HCEC 1CT (cell line): ENCODE results near the gene CILP2.

Experiments used
- DNase-seq: peaks from one replicate; pipeline ENCODE4 v3.0.0-alpha.2; 2017

Gene CILP2

DNA sequence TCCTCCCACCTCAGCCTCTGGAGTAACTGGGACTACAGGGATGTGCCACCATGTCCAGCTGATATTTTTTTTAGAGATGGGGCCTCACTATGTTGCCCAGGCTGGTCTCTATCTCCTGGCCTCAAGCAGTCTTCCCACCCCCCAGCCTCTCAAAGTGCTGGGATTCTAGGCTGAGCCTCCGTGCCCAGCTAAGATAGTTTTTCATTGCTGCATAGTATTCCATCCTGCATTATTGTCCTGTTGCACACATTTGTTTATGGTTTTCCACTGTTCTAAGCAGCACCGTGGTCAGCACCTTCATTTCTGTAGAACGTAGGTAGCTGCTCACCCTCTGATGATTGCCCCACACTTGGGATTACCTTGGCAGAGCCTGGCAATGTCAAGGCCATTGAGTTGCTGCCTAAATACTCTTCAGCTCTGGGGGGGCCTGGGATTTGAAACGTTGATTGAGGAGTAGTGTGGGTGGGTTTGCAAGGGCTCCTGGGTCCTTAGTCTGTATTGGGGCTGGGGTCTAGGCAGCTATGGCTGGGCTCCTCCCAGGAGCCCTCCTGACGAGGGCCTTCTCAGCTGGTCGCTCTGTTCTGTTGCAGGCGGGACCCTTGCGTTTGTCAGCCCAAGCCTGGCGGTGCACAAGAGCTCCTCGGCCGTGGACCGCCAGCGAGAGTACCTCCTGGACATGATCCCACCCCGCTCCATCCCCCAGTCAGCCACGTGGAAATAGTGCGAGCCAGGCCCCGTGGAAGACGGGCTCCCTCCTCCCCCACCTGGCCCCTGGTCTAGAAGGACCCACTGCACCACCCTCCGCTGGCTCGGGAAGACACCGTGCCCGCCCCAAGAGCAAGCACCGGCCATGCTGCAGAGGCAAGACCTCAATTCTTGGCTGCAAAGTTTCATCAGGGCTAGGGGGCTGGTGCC, 33.1 kb upstream of the CILP2 start:
- DNase-seq: no peak

DNA sequence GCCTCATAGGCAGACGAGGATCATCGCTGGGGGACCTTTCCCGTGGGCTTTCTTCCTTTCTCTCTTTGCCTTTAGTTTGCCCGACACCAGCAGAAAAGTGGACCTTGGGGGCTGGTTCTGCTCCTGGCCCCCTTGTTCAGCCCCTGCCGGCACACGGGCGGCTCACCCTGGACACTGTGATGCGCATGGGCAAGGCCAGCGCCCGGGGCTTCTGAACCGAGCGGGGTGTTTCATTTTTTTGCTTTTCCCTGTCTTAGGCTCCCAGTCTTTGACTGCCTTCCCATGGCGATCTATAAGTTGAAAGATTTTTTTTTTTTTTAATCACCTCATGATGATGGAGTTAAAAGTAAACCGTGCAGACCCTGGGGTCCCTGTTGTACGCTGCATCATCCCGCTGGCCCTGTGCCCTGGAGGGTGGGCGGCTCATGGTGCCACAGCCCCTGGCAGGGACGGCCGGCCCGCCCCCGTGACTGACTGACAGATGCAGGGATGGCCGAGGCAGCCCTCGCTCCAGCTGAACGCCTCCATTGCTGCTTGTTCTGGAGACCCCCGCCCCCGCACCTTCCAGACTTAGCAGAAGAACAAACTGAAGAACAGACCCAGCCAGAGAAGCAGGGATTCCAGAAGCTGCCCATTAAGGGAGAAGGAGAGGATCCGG, 32.3 kb upstream of the CILP2 start:
- DNase-seq: no peak

DNA sequence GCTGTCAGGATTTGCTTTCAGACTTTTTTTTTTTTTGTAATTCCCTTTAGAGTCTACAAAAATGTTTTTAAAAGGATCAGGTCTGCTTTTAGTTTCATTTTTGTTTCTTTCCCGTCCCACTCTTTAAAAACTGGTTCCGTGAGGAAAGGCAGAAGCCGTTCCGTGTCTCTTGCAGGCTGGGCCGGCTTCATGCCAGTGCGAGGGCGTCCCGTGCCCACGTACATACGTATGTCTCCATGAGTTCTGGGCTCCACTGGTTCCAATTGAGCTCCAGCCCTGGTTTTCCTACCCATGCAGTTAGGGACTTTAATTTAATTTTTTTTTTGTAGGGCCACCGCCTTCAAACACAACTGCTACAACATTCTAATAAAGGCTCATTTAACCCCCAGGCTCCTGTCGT, 31.5 kb upstream of the CILP2 start:
- no peak for DNase-seq

DNA sequence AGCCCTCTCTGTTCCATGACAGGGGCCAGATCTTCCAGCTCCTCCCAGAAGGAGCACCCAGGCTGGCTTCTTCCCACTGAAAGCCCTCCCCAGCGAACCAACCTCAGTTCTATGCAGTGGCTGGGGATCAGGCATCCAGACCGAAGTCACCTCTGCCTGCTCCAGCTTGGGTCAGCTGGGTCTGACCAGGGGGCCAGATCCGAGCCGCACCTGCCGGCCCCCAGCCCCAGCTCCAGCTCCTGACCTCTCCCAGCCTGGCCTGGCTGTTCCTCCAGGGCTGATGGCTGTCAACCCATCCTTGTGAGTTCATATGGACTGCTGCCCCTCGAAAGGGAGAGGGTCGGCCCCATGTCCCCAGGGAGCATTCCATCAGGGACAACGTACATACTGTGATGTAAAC, 30.7 kb upstream of the CILP2 start:
- no peak for DNase-seq

DNA sequence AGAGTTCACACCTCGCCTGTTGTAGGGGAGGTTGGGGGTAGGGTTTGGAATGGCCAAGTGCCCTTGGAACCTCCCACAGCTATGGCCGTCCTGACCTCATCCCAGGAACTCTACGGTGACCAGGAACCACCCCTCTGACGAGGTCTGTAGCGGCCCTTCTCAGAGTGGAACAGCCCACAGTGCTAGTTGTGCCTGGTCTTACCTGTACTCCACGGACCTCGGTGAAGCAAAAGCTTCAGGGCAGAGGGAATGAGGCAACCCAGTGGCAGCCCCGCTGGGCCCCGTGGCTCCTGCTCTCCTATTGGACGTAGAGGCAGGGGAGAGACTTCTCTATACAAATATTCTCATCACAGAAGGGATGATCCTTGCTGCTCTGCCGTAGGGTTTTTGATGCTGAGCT, 29.8 kb upstream of the CILP2 start:
- no peak for DNase-seq

DNA sequence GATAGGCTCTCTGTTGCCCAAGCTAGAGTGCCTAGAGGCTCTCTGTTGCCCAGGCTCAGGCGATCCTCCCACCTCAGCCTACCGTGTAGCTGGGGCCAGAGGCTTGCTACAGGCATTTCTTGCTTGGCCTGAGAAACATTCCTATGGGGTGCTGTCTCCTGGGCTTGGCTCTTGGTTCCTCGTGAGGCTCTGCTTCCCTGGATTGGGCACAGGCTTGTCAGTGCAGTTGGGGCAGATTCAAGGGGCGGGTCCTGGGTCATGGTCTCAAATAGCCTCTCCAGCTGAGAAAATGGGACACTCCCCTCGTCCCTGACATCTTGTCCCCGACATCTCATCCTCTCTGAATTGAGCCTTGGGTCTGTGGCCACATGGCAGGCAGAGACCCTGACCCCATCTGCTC, 27.6 kb upstream of the CILP2 start:
- no peak for DNase-seq

DNA sequence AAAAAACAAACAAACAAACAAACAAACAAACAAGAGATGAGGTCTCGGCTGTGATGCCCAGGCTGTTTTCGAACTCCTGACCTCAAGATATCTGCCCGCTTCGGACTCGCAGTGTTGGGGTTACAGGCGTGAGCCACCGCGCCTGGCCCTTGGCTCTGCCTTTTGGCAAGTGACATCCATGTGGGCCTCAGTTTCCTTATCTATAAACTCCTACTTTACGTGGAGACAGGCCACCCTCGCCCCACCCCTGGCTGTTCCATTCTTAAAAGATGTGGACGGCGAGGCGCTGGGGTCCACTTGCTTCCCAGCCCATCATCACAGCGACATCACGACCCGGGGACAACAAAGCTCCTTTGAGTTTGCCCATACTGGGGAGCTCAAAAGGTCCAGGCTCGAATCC, 24.4 kb upstream of the CILP2 start:
- DNase-seq: no peak

DNA sequence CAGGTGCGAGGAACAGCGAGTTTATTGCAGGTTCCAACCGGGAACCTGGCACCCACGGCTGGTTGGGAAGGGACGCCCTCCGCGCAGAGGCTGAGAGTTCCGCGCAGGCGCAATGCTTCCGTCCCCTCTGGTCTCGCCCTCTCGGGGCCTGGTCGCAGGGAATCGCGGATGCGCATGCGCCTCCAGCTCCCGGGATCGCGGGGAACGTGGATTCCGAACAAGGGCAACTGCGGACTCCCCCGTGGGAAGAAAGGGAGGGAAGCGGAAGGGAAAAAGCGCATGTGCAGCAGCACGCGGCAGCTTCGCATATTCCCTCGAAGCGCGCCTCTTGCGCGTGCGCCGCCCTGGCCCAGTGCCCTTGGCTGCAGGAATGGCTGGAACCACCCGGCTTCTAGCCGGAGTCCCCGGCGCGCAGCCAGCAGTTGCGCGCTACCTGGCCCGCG, 23.8 kb upstream of the CILP2 start:
- no peak for DNase-seq

DNA sequence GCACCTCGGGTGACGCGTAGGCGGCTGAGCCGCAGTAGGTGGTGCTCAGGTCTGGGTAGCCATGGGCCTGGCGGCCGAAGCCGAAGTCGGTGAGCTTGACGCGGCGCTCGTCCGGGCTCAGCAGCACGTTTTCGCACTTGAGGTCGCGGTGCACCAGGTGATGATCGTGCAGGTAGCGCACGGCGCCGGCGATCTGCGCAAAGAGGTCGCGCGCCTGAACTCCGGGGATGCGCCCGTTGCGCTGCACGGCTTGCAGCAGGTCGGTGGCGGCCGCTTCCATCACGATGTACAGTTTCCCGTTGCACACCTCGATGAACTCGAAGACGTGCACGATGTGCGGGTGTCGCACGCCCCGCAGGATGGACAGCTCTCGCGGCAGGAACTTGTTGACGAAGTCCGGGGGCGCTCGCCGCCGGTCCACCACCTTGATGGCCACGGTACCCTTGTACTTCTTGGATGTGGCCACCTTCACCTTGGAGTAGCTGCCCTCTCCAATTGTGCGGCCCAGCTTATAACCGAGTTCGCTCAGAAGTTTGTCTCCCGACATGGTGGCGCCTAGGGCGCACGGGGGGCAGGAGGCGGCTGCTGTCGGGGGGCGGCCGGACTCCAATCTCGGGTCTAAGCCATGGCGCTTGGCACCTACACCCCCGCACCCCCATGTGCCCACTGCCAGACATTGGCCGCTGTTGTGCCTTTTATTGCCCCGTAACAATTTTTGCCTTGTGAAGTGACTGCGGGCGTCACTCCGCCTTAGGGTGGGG, 23.0 kb upstream of the CILP2 start, which contains the start of gene TSSK6:
TSSK6 (minus strand) TSS at position 668 of the 761 bp plus-strand sequence; CDS start at position 547, 121 bp downstream.
- no peak for DNase-seq

DNA sequence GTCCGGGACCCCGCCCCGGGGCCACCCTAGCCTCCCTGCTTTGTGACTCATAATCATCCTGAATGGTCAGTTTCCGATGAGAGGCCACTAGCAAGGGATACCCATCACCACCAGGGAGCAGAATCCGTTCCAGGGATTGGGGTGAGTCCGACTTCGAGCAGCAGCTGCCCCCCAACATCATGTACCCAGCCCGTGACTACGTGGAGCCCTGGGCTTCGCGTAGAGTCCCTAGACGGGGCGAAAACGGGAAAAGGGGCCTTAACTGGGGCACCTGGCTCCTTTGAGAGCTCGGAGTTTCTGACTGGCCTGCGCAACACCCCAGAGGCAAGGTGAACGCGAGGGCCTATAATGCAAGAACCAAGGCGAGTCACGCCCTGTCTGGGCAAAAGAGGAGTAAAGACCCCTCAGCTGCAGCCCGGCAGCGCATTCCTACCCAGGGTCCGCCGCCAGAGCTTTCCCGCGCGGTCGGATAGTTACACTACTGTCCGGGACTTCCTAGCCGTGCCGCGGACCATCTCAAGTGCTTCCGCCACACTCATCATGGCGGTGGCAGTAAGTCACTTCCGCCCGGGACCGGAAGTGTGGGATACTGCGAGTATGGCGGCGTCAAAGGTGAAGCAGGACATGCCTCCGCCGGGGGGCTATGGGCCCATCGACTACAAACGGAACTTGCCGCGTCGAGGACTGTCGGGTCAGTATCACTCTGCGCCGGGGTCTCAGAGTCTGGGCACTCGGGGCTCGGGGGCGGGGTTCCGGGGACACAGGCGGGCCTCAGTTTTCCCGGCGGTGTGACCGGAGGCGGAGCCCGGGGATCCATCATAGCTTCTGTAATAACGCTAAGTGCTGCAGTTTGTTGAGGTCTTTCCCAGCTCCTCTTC, 22.2 kb upstream of the CILP2 start, which contains the start of gene NDUFA13:
NDUFA13 (plus strand) TSS at position 584 of the 878 bp plus-strand sequence; CDS start at position 598, 14 bp downstream.
- DNase-seq: peak; percentile 84

DNA sequence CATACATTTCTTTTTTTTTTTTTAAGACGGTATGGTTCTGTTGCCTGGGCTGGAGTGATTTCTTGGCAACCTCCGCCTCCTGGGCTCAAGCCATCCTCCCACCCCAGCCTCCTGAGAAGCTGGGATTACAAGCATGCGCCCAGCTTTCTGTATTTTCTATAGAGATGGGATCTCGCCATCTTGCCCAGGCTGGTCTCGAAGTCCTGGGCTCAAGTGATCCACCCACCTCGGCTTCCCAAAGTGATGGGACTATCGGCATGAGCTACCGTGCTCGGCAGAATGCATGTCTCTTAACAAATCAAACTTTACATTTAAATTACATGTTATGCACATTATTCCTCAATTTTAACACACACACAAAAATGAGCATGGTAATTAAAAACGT, 20.8 kb upstream of the CILP2 start:
- no peak for DNase-seq

DNA sequence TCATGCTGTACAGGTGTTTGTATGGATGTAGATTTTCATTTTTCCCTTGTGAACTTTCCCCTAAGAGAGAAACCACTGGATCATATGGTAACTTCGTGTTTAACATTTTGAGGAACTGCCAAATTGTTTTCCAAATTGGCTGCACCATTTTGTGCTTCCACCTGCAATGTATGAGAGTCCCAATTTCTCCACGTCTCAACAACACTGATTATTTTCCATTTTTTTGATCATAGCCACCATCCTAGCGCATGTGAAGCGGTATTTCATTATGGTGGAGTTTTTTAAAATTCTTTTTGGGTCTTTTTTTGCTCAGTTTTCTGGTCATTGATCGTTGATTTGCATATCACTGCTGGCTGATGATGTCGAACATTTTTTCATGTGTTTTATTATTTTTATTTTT, 17.1 kb upstream of the CILP2 start:
- no peak for DNase-seq

DNA sequence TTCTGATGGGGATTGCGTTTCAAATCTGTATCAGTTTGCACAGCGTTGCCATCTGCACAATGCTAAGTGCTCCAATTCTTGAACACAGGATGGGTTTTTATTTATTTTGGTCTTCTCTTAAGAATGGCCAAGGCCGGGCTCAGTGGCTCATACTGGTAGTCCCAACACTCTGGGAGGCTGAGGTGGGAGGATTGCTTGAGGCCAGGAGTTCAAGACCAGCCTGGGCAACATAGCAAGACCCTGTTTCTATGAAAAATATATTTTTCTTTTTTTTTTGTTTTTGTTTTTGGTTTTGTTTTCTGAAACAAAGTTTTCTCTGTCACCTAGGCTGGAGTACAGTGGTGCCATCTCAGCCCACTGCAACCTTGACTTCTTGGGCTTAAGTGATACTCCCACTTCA, 14.9 kb upstream of the CILP2 start:
- DNase-seq: no peak

DNA sequence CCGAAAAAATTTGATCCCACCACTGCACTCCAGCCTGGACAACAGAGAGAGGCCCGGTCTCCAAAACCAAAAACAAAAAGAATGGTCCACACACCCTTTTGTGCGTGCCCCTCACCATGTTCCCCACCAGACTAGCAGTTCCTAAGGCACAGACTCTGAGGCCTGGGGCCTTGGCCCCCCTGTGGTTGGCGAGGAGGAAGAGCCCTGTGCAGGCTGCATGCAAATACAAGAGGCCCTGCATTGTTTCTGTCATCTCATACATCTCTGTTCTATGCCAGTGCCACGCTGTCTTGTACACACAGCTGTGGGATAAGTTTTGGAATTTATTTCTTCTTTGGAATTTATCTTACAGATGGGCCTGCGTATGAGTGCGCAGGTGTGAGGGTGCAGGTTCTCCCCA, 14.0 kb upstream of the CILP2 start:
- no peak for DNase-seq

DNA sequence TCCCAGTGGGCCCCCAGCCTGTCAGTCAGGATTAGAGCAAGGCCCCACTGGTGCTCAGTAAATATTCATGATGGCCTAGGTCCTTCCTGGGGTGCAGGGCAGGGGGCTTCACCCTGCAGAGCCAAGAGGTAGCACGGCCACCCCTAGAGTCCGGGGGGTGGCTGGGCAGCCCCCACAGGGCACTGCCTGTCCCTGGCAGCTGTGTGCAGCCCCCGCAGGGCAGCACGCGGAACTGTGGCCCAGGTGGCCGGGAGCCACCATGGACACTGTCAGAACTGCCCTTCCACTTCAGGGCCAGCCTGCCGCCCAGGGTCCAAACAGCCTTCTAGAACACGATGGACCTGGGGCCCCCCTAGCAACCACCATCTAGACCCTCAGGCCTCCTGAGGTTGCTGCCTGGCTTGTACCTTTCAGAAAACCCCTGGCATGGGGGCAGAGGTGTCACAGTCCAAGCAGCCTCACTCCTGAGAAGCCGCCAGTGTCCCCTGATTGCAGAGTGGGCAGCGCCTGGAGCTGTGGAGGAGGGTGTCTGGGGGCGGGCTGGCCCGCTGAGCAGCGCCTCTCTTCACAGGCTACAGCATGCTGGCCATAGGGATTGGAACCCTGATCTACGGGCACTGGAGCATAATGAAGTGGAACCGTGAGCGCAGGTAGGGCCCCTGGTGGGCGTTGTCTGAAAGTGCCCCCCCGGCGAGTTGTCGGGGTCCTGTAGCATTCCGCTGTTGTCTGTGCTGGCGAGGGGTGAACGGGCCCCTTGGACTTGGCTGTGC, 12.3 kb upstream of the CILP2 start:
- DNase-seq: no peak

DNA sequence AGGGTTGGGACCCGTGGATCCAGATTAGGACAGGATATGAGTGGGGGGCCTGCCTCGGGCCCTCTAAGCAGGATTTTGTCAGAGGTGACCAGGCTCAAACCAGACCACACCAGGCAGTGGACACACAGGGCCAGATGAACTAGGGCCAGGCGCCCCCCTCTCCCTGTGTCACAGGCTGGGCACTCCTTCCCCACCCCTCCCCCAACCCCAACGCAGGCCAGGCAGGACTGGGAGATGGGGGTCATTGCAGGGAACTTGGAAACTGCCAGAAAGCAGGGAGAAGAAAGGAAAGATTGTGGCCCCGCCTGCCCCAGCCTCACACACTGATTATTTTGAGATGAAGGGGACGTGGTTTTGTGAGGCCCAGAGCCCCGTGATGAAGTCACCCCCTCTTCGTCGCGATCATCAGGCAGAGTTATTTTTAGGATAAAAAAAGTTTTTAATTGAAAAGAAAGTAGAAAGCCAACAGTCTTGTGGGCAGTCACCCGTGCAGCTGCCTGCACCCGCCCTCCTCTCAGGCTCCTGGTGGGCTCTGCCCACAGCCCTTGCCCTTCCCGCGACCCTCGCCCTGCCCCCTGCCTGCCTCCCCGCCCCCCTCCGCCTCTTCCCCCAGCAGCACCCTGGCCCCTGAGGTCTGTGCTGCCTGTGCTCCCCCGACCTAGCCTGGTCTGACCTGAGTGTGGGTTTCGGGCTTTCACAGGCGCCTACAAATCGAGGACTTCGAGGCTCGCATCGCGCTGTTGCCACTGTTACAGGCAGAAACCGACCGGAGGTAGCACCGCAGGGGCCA, 11.3 kb upstream of the CILP2 start:
- no peak for DNase-seq

DNA sequence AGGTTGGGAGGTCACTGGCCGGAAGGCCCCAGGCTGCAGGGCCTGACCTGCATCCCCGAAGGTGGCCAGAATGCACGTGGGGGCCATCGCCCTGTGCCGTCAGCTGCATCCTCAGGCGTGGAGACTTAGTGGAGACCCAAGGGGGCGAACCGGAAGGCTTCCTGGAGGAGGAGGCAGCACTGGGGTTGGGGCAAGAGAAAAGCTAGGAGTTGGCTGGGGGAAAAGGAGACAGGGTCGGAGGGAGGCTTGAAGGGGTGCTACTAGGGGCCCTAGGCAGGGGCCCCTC, 10.8 kb upstream of the CILP2 start:
- no peak for DNase-seq

DNA sequence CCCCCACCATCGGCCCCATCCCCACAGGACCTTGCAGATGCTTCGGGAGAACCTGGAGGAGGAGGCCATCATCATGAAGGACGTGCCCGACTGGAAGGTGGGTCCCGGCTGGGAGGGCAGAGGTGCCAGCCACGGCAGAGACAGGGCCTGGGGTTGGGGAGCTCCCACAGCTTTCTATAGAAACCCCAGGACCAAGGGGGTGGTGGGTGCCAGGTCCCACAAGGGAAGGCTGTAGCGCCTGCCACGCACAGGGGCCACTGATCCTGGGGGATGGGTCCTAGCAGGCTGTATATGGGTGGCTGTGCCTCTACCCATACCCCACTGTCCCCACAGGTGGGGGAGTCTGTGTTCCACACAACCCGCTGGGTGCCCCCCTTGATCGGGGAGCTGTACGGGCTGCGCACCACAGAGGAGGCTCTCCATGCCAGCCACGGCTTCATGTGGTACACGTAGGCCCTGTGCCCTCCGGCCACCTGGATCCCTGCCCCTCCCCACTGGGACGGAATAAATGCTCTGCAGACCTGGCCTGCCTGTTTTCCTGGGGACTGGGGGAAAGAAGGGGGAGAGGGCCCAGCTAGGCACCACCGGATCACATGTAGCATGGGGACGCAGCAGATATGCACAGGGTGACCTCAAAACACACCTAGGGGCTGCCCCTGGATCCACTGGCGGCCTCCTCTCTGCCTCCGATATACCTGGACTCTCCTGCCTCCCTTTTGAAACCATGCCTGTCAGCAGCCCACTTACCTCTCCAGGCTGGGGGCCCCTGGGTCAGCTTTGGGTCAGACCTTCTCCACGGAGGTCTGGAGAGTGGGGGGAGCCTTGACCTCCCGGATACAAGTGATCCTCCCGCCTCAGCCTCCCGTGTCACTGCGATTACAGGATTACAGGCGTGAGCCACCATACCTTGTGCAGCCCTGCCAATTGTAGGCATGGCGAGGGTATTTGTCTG, 10.1 kb upstream of the CILP2 start:
- no peak for DNase-seq

DNA sequence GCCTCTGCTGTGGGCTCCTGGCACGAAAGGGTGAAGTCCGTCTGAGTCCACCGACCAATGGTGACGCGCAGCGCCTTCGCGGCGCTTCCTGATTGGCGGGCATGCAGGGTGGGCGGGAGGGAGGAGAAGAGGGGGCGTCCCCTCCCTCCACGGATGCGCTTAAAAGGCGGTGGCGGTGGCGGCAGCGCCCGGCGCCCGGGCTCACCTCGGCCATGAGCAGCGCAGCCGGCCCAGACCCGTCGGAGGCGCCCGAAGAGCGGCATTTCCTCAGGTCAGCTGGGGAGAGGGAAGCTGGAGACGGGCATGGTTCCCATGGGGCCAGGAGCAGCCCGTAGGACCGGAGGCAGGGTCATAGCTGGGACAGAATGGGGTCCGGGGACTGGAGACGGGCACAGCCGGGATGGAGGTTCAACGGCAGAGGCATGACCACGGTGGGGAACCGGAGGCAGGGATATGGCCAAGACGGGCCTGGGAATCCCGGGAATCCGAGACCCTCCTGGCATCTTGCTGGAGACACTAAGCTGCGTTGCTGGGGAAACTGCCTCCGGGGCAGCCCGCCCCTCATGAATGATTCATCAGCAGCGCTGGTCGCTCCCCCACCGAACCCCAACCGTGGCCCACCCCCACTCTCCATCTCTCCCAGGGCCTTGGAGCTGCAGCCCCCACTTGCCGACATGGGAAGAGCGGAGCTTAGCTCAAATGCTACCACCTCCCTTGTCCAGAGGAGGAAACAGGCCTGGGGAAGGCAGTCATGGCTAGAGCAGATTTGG, 9.2 kb upstream of the CILP2 start, which contains the start of gene YJEFN3:
YJEFN3 (plus strand) TSS at position 191 of the 770 bp plus-strand sequence; CDS start at position 213, 22 bp downstream.
- no peak for DNase-seq
